EL (cell line): Measurements from ENCODE around the gene SORCS1.
"Not testable (repeated sequence)": the region's sequence is repeated elsewhere in the genome, so short reads cannot be mapped to it uniquely, and the experiment has no call there.

Source experiments
- DNase-seq: peaks from one replicate; pipeline ENCODE4 v3.0.0-alpha.2; 2016

The SORCS1 gene

DNA sequence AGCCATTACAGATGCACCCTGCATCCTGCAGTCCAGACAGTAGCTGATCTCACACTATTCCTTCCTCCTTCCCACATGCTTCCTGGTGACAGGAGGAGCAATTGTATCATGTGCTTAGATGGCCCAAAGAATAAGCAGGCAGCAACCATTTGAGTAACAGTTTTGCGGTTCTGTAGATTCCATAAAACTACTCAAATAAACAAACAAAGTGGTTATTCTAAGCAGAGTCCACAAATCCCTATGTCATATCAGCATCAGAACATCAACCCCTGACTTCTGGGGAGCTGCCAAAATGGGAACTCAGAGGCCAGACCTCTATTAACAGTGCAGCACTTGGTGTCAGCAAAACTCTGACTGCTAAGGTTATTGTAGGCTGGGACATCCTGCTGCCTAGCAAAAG, 226.0 kb downstream of the SORCS1 start:
- no peak for DNase-seq

- DNase-seq = no peak
Observed at GRCh38 chr10:106935978-106936451, 228.5 kb downstream of the SORCS1 start.

DNA sequence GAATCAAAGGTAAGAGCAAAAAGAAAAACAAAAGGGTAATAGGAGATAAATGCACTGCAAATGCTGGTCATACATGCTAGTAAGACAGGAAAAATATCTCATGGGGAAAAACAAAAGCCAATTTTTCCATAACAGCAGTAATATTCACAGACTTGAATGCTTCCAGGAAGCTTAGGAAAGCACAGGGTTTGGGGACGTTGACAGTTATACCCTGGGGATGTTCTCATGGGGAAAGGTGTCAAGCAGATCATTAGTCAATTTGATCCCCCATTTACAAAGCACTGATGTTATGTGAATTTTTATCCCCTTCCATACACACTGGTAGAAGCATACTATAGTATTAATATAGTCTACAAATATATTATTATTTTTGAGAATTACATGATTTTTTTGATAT, 232.7 kb downstream of the SORCS1 start:
- DNase-seq = no peak

DNA sequence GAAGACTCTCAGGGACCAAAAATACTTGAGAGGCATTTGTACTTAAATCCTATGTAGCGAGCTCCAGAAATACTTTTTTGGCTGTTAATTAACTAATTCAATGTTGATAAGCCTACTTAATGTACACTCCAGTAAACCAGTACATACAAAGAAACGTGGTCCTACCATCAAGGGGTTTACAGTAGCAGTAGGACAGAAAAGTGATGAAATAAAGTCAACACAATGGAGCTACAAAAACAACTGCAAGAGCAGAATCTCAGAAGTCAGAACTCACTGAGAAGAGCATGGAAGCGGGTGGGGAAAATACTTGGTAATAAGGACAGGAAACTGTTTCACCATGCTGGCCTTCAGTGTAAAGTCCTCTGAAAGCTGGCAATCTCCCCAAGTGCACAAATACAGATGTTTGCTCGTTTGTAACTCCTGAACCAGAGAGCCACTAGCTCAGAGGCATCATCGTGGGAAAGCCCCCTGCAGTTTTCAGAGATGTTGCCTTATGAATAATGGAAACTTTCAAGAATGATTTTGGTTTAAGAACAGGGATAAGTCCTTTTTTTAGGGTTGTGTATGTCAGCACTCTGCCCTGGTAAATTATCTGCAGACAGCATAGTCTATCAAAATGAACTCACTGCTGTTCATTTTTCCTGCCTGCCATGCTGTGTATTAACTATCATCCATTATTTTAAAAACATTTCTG, 233.2 kb downstream of the SORCS1 start:
- no peak for DNase-seq

GRCh38 chr10:106930751-106931150, 233.8 kb downstream of the SORCS1 start:
- DNase-seq = no peak

DNA sequence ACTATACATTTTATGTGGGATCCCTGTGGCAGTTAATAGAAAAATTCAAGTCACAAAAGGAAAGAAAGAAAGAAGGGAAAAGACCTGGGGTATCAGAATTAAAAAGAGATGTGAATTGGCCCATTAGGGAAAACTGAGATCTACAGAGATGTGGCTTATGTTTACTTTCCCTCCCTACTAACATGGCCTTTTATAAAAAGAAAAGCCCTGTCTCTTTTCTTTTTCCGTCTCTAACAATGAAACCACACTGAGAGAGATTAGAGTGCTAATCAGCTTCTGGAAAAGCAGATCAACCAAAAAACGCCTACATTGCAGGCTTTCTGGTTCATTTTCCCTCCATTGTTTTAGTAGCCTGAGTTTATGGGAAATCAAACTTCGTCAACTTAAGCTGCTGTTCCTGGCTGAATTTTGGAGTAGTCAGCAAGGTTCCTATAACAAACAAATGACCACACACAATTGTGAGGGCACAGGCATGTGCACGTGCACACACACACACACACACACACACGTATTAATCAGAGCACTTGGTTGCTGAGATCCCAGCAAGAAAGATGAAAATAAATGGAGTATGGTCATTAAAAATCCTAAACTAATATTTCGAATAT, 235.1 kb downstream of the SORCS1 start:
- DNase-seq = no peak

DNA sequence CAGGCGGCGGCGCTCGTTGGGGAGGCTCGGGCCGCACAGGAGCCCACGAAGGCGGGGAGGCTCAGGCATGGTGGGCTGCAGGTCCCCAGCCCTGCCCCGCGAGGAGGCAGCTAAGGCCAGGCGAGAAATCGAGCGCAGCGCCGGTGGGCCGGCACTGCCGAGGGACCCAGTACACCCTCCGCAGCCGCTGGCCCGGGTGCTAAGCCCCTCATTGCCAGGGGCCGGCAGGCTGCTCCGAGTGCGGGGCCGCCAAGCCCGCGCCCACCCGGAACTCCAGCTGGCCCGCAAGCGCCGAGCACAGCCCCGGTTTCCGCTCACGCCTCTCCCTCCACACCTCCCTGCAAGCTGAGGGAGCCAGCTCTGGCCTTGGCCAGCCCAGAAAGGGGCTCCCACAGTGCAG, 236.4 kb downstream of the SORCS1 start:
- DNase-seq = not testable (repeated sequence)

DNA sequence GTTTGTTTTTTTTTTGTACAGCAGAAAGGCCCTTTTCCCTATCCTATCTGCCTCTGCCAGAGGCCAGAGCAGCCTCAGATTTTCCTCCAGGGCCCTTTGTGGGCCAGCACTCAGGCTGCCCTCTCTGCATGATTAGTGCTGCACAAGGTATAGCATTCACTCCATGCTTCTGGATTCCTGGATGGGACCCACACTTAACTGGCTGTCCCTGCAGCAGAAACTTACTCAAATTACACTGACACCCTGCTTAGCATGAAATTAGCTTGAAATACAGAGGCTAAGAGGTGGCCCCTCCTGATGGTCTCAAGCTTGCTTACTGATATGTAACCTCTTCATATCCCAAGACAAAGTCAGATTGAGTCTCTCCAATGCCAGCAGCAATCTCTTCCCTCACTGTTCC, 239.3 kb downstream of the SORCS1 start:
- no peak for DNase-seq

DNA sequence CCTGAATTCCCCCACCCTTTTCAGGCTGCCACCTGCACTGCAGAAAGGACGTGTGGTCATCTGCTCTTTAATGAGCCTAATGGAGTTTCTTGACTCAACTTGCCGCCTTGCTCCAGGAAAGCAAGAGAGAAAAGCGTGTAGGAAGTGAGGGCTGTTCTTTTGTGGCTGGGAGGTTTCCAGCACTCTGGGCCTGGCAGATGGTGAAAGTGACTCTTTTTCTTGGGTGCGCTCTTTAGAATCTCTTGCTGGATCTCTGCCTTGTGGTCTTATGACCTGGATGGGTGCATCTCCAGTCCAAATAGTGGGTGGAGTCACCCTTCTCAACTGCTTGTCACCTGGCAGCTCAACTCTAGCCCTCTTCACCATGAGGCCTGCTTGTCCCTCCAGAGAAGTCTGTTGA, 244.0 kb downstream of the SORCS1 start:
- DNase-seq = no peak

GRCh38 chr10:106919871-106920282, 244.6 kb downstream of the SORCS1 start:
- DNase-seq = no peak

DNA sequence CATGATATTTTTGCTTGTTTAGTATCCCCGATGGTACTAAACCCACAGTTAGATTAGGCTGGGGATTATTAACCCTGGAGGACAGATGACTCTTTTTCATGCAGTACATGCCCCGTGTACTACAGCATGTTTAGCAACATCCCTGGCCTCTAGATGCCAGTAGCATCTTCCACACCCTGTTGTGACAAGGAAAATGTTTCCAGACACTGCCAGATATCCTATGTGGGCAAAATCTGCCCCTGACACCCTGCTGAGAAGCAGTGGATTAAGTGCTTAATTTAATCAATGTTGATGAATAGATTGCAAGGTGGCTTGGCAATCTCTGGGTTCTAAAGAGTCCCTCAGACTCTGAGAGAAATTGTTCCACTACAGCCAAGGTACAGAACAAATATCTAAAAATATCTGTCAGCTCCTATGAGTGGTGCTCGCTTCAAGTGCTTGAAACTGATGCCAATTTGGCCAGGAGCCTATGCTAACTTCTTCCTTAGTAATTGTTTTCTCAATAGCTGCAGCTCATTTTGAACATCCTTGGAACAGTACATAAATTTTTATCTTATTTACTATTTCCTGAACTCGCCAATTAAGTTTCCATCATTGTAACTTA, 247.0 kb downstream of the SORCS1 start:
- DNase-seq = no peak

GRCh38 chr10:106914016-106914415, 250.5 kb downstream of the SORCS1 start:
- no peak for DNase-seq

- DNase-seq = no peak
Observed at GRCh38 chr10:106913348-106913747, 251.2 kb downstream of the SORCS1 start.

GRCh38 chr10:106911096-106911495, 253.4 kb downstream of the SORCS1 start:
- no peak for DNase-seq

DNA sequence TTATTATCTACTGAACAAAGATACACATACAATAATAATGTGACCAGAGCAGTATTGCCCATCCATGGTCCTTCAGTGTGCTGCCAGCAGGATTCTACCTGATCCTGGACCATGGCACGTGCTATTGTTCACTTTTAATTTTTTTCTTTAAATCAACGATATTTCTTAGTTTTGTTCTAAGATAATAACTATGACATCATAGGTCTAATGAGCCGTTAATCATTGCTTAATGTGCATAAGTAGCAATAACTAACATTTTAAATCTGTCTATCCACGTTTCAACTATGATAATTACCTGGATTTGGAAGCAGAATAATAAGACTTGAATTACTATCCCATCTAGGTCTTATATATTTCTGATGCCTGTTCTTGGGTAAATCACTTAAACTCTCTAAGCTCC, 253.8 kb downstream of the SORCS1 start:
- DNase-seq = no peak

- DNase-seq = no peak
Observed at GRCh38 chr10:106908225-106908624, 256.3 kb downstream of the SORCS1 start.

DNA sequence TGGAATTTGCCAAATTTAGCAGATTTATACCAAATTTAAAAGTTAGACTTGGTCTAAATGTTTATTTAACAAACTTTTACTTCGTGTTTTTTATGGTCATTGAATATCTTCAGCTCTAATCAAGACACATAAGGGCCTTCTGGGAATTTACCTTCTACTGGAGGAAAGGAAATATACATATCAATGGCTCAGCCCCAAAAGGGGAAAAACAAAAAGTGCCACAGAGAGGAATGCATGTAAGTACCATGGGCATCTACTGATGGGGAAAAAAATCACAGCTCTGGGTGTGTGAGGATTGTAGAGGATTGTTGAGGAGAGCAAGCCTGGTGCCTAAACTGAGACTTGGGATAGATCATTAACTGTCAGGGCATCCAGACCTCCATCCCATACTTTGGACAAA, 260.3 kb downstream of the SORCS1 start:
- DNase-seq = no peak

GRCh38 chr10:106903180-106903579, 261.3 kb downstream of the SORCS1 start:
- DNase-seq = no peak

DNA sequence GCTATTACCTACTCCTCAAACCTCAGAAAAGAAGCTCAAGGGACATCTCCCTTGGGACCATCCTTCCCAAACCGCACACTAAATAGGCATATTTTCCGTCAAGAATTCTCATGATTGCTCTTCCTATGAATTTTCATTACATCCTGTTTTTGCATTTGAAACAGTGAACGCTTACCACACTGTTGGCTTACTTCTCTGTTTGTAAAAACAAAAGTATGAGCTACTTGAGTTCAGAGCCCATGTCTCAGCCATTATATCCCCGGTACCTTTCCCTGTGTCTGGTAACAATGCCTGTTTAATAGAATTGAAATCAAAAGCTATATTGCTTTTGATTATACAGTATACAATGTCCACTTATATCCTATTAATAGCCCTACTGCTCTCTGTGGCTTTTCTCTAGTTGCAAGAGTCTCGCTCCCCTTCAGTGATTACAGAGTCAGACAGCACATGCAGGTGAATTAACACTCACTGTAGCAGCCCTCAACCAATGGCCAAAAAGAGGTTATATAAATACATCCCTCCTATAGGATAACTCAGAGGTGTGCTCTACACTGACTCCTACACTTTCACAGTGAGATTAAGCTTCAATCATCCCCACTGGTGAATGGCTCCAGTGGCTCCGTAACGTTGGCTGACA, 264.4 kb downstream of the SORCS1 start:
- DNase-seq = no peak

- DNase-seq = no peak
Observed at GRCh38 chr10:106898446-106898845, 266.1 kb downstream of the SORCS1 start.

DNA sequence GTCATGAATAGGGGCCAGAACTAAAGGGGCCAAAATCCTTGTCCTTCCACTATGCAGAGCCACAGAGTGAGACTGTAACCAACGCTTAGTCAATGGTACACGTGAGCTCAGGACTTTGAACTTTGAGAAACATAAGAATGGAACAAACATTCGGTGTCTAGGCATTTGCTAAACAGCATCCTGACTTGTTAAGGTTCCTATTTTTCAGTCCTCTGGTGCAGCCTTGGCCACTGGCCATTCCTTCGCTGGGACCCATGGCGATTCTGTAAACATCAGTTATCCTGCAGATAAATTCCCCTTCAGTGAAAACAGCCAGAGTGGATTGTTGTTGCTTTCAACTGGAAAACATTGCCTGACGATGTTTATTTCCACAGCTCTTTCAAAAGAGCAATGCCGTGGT, 266.8 kb downstream of the SORCS1 start:
- DNase-seq = no peak

GRCh38 chr10:106894692-106895091, 269.8 kb downstream of the SORCS1 start:
- no peak for DNase-seq

GRCh38 chr10:106877574-106877973, 286.9 kb downstream of the SORCS1 start:
- DNase-seq = no peak

GRCh38 chr10:106874604-106874889, 290.0 kb downstream of the SORCS1 start:
- DNase-seq = no peak
